MCF 10A (cell line): ENCODE results near the gene GUCY2D. TPM values are rescaled to one million over a fixed set of nuclear protein-coding genes. Genes with fewer than 3 reads are reported as not detected.
"Not testable (repeated sequence)": the region's sequence is repeated elsewhere in the genome, so short reads cannot be mapped to it uniquely, and the experiment has no call there.

Source experiments
- Bru-seq: library from RNA; stranded (reverse); fragments of 400-500 nt; gene quantifications from one replicate; lab custom pipeline; 2021; lab: Mats Ljungman, UMichigan
- BruChase-seq, 2 experiments: library from RNA; stranded (reverse); fragments of 400-500 nt; gene quantifications; one replicate each; lab custom pipeline; 2021; lab: Mats Ljungman, UMichigan
- BruUV-seq: library from RNA; stranded (reverse); fragments of 400-500 nt; replicated peaks from 2 replicates; lab custom pipeline; 2021; lab: Mats Ljungman, UMichigan
- CTCF ChIA-PET: fragments of 300-600 bp; sonication (Branson Sonifier 250); formaldehyde crosslinking; extraction: SDS; loops from one replicate; lab custom pipeline; 2021; ENCODE audit warnings: antibody characterized with exemption, inconsistent platforms; lab: Yijun Ruan, JAX
- POLR2A ChIA-PET: fragments of 300-600, 350-650 bp; sonication (Branson Sonifier 250); formaldehyde crosslinking; extraction: SDS; loops from one replicate; lab custom pipeline; 2020; ENCODE audit warnings: antibody characterized with exemption, inconsistent platforms; lab: Yijun Ruan, JAX
- DNase-seq: peaks from one replicate; pipeline ENCODE4 v3.0.0-alpha.2; 2018; ENCODE audit not compliant: unreplicated experiment
- H3K27ac Mint-ChIP-seq: one replicate; pipeline ENCODE4 v1.8.0; 2022; ENCODE audit warnings: mild to moderate bottlenecking, low read depth, mixed read lengths; ENCODE audit not compliant: unreplicated experiment
- H3K27me3 Mint-ChIP-seq: one replicate; pipeline ENCODE4 v1.8.0; 2022; ENCODE audit warnings: mixed read lengths; ENCODE audit not compliant: insufficient read depth, unreplicated experiment
- H3K36me3 Mint-ChIP-seq: one replicate; pipeline ENCODE4 v1.8.0; 2022; ENCODE audit warnings: mild to moderate bottlenecking, moderate library complexity, mixed read lengths; ENCODE audit not compliant: insufficient read depth, unreplicated experiment
- H3K4me1 Mint-ChIP-seq: one replicate; pipeline ENCODE4 v1.8.0; 2022; ENCODE audit warnings: mixed read lengths; ENCODE audit not compliant: insufficient read depth, unreplicated experiment
- H3K4me3 Mint-ChIP-seq: one replicate; pipeline ENCODE4 v1.8.0; 2022; ENCODE audit warnings: mild to moderate bottlenecking, moderate library complexity, mixed read lengths; ENCODE audit not compliant: unreplicated experiment
- H3K9me3 Mint-ChIP-seq: one replicate; pipeline ENCODE4 v1.8.0; 2022; ENCODE audit warnings: mixed read lengths; ENCODE audit not compliant: unreplicated experiment
- intact Hi-C: fragments of 100-400 bp; cut with micrococcal nuclease; formaldehyde crosslinking; loops from 2 replicates; pipeline ENCODE4 v1.14.1; 2022
- long read RNA-seq: library from polyadenylated mRNA; stranded (forward); transcript quantifications from one replicate; pipeline ENCODE4 v2.0.0, GENCODE V29; 2022
- total RNA-seq: library from RNA; stranded (reverse); gene quantifications from 2 replicates; pipeline ENCODE4 v1.2.3, GENCODE V29; 2022
- TF ChIP-seq, protein P1 (sequence below): fragments of 200-600 bp; IDR thresholded peaks from one replicate; pipeline ENCODE4 v1.8.0; 2022; ENCODE audit warnings: antibody characterized with exemption, mild to moderate bottlenecking; ENCODE audit not compliant: unreplicated experiment

GUCY2D gene
- total RNA-seq (not detected in 2 replicates), Bru-seq, nascent RNA (percentile 9 among the genes with signal in this experiment), BruChase-seq, experiment 1, labeled RNA remaining after a 6-hour chase (percentile 11 among the genes with signal in this experiment), BruChase-seq, experiment 2, labeled RNA remaining after a 2-hour chase (percentile 13 among the genes with signal in this experiment)
- long read RNA-seq, result 0 reads

DNA sequence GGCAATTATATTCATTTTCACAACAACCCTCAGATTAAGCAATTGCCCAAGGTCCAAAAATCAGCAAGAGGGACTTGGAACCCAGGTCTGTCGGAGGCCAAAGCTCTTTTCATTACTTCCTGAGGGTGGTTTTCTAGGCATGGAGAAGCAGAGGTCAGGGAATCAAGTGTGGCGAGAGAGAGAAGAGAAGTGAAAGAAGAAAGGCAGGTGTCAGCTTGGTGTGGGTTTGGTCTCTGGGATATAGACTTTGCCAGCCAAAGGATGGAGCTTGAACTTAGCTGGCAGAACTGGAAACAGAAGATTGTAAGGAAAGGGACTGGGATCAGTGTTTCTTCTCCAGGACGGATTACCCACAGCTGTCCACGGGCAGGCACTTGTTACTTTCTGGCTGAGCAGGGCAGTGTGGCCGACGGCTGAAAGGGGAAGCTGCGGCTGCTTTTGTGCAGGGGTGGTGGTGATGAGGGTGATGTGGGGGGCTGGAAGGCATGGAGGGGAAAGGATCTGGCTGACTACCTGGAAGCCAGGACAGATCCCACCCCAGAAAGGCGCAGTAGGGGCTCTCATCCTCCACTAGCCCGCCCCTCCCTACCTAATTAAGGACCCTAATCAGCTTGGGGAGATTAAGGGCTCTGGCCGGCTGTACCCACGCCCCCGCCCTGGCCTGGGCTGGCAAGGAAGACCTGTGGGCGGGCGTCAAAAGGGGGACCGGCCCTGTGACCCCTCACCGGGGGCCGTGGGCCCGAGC lies at the start of gene GUCY2D:
GUCY2D (plus strand) TSS at position 640 of the 745 bp plus-strand sequence. CDS start 433 bp downstream, outside the sequence.
- Mint-ChIP-seq H3K9me3 (no peaks in the 10 kb centered on the region), H3K27me3 (peaks cover 13% of the 10 kb centered on the region), H3K36me3 (peaks cover 6% of the 10 kb centered on the region), H3K4me3 (no peak within 1 kb of the TSS), H3K4me1 (peaks cover 16% of the 10 kb centered on the region), H3K27ac (no peak within 1 kb of the TSS)
- CTCF ChIA-PET, result interaction anchor here (0.8 to 1.6 kb wide), 6 partner anchors 12 to 108 kb away, joined by 3 to 10 read pairs (median 4); no protein-coding TSS in a partner anchor
- no TSS peak for BruUV-seq
- intact Hi-C loops, result no loop called here
- no peak for DNase-seq
- TF ChIP-seq, protein P1, sequence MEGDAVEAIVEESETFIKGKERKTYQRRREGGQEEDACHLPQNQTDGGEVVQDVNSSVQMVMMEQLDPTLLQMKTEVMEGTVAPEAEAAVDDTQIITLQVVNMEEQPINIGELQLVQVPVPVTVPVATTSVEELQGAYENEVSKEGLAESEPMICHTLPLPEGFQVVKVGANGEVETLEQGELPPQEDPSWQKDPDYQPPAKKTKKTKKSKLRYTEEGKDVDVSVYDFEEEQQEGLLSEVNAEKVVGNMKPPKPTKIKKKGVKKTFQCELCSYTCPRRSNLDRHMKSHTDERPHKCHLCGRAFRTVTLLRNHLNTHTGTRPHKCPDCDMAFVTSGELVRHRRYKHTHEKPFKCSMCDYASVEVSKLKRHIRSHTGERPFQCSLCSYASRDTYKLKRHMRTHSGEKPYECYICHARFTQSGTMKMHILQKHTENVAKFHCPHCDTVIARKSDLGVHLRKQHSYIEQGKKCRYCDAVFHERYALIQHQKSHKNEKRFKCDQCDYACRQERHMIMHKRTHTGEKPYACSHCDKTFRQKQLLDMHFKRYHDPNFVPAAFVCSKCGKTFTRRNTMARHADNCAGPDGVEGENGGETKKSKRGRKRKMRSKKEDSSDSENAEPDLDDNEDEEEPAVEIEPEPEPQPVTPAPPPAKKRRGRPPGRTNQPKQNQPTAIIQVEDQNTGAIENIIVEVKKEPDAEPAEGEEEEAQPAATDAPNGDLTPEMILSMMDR, result no peak
- POLR2A ChIA-PET, result interaction anchor here (0.6 to 2.1 kb wide), 5 partner anchors 15 to 160 kb away, joined by 3 to 8 read pairs (median 3); no protein-coding TSS in a partner anchor

DNA sequence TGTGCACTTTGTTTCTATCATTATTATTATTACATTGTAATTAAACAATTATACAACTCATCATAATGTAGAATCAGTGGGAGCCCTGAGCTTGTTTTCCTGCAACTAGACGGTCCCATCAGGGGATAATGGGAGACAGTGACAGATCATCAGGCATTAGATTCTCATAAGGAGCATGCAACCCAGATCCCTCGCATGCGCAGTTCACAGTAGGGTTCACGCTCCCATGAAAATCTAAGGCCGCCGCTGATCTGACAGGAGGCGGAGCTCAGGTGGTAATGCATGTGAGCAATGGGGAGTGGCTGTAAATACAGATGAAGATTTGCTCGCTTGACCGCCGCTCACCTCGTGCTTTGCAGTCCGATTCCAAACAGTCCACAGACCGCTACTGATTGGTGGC lies 49.1 kb upstream of the GUCY2D start:
- H3K4me3 Mint-ChIP-seq, BruUV-seq, H3K27ac Mint-ChIP-seq, intact Hi-C loops, DNase-seq, H3K4me1 Mint-ChIP-seq, H3K9me3 Mint-ChIP-seq, H3K27me3 Mint-ChIP-seq: not testable (repeated sequence)
- ChIA-PET POLR2A (interaction anchor here (1.3 kb wide), 1 partner anchor 21 kb away, joined by 6 read pairs; no protein-coding TSS in a partner anchor), CTCF (interaction anchor here (0.6 to 0.8 kb wide), 5 partner anchors 10 to 1764 kb away, joined by 3 read pairs; no protein-coding TSS in a partner anchor)
- H3K36me3 Mint-ChIP-seq, result peaks cover 17% of the 10 kb centered on the region

DNA sequence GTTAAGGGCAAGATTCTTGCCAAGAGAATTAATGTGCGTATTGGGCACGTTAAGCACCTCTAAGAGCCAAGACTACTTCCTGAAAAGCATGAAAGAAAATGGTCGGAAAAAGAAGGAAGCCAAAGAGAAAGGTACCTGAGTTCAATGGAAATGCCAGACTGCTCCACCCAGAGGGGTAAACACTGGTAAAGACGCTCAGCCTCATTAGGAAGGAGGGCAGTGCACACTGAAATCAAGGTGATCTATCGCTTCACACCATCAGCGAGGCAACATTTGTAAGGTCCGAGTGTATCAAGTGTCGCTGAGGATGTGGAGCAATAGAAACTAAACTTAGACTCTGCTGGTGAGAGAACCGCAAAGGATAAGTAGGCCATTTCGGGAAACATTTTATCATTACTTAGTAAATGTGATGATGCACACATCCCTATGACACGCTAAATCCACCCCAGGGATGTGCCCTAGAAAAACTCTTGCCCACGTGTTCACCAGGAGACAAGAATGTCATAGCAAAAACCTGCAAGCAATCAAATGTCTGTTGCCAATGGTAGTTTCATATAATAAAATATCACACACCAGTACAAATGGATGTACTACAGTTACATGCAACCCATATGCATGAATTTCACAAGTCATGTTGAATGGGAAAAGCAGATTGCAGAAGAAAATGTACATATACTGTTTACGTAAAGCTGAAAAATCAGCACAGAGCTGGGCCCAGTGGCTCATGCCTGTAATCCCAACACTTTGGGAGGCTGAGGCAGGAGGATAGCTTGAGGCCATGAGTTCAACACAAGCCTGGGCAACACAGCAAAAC lies 46.8 kb upstream of the GUCY2D start:
- Mint-ChIP-seq H3K36me3 (no peaks in the 10 kb centered on the region), H3K4me1 (peaks cover 6% of the 10 kb centered on the region), H3K9me3 (no peaks in the 10 kb centered on the region), H3K27me3 (no peaks in the 10 kb centered on the region), H3K4me3 (no peak overlapping the region), H3K27ac (no peak overlapping the region)
- ChIA-PET POLR2A (interaction anchor here (0.7 to 1.0 kb wide), 3 partner anchors 17 to 97 kb away, joined by 3 to 4 read pairs (median 3); no protein-coding TSS in a partner anchor), CTCF (interaction anchor here (0.8 kb wide), 1 partner anchor 98 kb away, joined by 3 read pairs; no protein-coding TSS in a partner anchor)
- TF ChIP-seq, protein P1, result no peak
- DNase-seq, result no peak
- no TSS peak for BruUV-seq
- intact Hi-C loops, result no loop called here

DNA sequence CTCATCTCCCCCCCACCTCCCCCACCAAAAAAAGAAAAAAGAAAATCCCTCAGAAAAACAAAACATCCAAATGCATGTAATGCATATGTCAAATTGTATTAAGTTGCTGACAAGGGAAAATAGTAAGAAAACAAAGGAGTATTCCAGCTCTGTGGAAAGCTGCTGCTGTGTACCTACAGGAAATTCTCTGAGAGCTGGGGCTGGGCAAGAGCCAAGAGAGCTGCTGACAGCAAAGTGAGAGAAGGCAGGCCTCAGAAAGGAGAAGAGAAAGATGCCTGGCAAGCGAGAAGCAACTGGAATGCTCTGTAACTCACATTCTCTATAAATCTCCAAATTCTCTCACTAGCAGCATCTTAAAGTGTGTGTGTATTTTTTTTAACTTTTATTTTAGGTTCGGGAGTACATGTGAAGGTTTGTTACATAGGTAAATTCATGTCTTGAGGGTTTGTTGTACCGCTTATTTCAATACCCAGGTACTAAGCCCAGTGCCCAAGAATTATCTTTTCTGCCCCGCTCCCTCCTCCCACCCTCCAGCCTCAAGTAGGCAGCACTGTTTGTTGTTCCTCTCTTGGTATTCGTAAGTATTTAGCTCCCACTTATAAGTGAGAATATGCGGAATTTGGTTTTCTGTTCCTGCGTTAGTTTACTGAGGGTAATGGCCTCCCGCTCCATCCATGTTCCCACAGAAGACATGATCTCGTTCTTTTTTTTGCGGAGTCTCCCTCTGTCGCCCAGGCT lies 46.0 kb upstream of the GUCY2D start:
- H3K4me1 Mint-ChIP-seq, result peaks cover 6% of the 10 kb centered on the region
- no peaks in the 10 kb centered on the region for H3K9me3 Mint-ChIP-seq
- POLR2A ChIA-PET, result interaction anchor here (0.7 to 1.0 kb wide), 3 partner anchors 16 to 98 kb away, joined by 3 to 4 read pairs (median 3); no protein-coding TSS in a partner anchor
- H3K27me3 Mint-ChIP-seq, result no peaks in the 10 kb centered on the region
- TF ChIP-seq, protein P1, result no peak
- CTCF ChIA-PET, result interaction anchor here (0.8 kb wide), 2 partner anchors 33 to 97 kb away, joined by 3 read pairs; no protein-coding TSS in a partner anchor
- intact Hi-C loops, result no loop called here
- no TSS peak for BruUV-seq
- H3K27ac Mint-ChIP-seq, result no peak overlapping the region
- DNase-seq, result no peak
- no peaks in the 10 kb centered on the region for H3K36me3 Mint-ChIP-seq
- no peak overlapping the region for H3K4me3 Mint-ChIP-seq
